ENCODE data around the gene ABCD3.

The ABCD3 gene

GRCh38 chr1:94524531-94524930 lies 106.3 kb downstream of the ABCD3 start:
- H3K4me3 ChIP-seq (ENCODE audit: low read depth, low read length), result no peak overlapping the region
- in situ Hi-C loops (cut with HindIII; ENCODE audit: low sequenced_read_pairs), result no loop called here
- DNase-seq (ENCODE audit: low read depth, low spot score), result no peak
- TF ChIP-seq CTCF (IDR thresholded peaks at IDR 0.05; ENCODE audit: low read depth, low read length), result no peak

DNA sequence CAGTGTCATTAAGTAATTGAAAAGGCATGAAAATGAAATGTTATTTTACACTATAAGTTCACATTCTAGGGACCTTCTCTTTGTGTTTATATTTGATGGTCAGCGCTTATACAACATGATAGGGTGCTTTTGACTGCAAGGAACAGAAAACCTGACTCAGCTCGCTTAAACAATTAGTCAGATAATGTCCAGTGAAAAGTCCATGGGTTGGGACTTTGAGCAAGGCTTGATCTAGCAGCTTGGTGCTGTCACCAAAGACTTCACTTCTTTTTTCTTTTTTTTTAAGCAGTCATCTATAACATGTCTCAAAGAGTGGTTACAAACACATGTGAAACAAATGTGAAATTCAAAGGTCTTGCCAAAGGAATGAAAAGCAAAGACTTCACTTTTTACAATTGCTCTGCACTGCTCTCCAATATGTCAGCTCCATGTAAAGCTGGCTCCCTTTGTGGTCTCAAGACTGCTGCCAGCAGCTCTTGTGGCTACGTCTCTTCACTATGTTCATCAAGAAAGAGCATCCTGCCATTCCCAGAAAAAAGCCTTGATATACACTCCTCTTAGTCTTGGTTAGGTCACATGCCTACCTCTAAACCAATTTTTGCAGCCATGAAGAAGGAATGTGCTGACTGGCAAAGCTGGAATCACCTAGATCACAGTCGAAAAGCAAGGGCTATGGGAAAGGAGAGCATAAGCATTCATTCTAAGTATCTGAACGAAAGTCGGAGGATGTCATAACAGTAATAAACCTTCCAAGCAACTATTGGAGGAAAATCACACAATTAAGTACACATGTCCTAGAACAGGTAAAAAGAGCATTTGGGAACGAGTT lies 108.2 kb downstream of the ABCD3 start:
- TF ChIP-seq CTCF (IDR thresholded peaks at IDR 0.05; ENCODE audit: low read depth, low read length), result no peak
- DNase-seq (ENCODE audit: low read depth, low spot score), result no peak
- in situ Hi-C loops (cut with HindIII; ENCODE audit: low sequenced_read_pairs), result loop anchor here (25.0 kb wide), 1 partner anchor 261 kb away; no protein-coding TSS in a partner anchor
- no peak overlapping the region for H3K4me3 ChIP-seq (ENCODE audit: low read depth, low read length)

DNA sequence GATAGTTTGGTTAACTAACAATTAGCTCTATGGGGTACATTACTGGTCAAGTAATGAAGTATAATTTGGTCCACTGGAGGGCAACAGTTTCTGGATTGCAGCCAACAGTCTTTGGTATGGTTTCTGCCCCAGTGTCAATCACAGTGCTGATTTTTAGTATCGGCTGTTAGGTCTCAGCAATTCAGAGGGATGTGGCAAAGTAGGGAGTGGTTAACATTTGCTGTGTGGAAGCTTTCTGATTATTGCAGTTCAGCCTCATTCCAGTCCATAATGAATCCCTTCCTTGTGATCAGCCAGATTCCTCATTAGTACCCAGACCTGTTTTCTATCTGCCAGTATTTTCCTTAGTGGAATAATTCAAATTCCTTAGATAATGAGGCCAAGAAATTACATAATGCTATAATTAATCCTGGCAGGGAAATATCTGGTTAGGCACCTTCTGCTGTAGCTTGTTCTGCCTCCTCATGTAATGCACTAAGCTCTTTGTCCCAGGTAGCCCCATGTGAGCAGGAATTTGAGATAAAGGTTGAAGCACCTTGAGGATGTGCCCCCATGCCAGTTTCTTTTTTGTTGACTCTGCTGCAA lies 109.3 kb downstream of the ABCD3 start:
- no peak overlapping the region for H3K4me3 ChIP-seq (ENCODE audit: low read depth, low read length)
- peak; percentile 9 for DNase-seq (ENCODE audit: low read depth, low spot score)
- in situ Hi-C loops (cut with HindIII; ENCODE audit: low sequenced_read_pairs), result loop anchor here (25.0 kb wide), 1 partner anchor 260 kb away; no protein-coding TSS in a partner anchor
- no peak for TF ChIP-seq CTCF (IDR thresholded peaks at IDR 0.05; ENCODE audit: low read depth, low read length)

- H3K4me3 ChIP-seq (ENCODE audit: low read depth, low read length), result no peak overlapping the region
Observed at GRCh38 chr1:94528299-94528698, 110.1 kb downstream of the ABCD3 start.

GRCh38 chr1:94528826-94529225 lies 110.6 kb downstream of the ABCD3 start:
- DNase-seq (ENCODE audit: low read depth, low spot score), result no peak
- in situ Hi-C loops (cut with HindIII; ENCODE audit: low sequenced_read_pairs), result loop anchor here (25.0 kb wide), 1 partner anchor 258 kb away; no protein-coding TSS in a partner anchor
- TF ChIP-seq CTCF (IDR thresholded peaks at IDR 0.05; ENCODE audit: low read depth, low read length), result no peak
- H3K4me3 ChIP-seq (ENCODE audit: low read depth, low read length), result no peak overlapping the region

More at GRCh38 chr1:94528299-94528698, 110.1 kb downstream of the ABCD3 start:
- no peak for TF ChIP-seq CTCF (IDR thresholded peaks at IDR 0.05; ENCODE audit: low read depth, low read length)
- in situ Hi-C loops (cut with HindIII; ENCODE audit: low sequenced_read_pairs), result loop anchor here (25.0 kb wide), 1 partner anchor 259 kb away; no protein-coding TSS in a partner anchor
- peak; percentile 23 for DNase-seq (ENCODE audit: low read depth, low spot score)

DNA sequence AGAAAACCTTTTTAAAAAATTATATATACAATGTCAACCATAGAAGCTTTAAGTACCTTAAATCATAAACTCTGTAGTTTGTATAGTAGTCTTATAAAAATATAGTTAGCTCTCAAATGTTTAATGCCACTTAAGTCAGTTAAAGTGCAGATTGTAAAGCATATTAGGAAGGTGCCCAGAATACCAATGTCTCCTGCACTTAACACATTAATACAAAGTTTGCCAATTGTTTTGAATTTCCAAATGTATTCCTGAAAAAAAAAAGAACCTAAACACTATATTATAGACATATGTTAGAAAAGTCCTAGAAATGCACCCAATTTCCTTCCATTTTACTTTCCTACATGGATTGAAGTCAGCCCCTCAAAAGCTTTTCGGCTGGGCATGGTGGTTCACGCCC lies 111.2 kb downstream of the ABCD3 start:
- DNase-seq (ENCODE audit: low read depth, low spot score), result no peak
- TF ChIP-seq CTCF (IDR thresholded peaks at IDR 0.05; ENCODE audit: low read depth, low read length), result no peak
- H3K4me3 ChIP-seq (ENCODE audit: low read depth, low read length), result no peak overlapping the region
- in situ Hi-C loops (cut with HindIII; ENCODE audit: low sequenced_read_pairs), result loop anchor here (25.0 kb wide), 1 partner anchor 258 kb away; no protein-coding TSS in a partner anchor

Measured in astrocyte of the spinal cord (primary cell).